HG02870 (cell line): ENCODE results near the gene PRKG1.

Source experiments
- ATAC-seq: cut with Tn5 transposase; IDR thresholded peaks from one replicate; pipeline ENCODE4 v1.9.1; 2021; ENCODE audit warnings: mild to moderate bottlenecking, moderate library complexity; ENCODE audit not compliant: unreplicated experiment

The PRKG1 gene

DNA sequence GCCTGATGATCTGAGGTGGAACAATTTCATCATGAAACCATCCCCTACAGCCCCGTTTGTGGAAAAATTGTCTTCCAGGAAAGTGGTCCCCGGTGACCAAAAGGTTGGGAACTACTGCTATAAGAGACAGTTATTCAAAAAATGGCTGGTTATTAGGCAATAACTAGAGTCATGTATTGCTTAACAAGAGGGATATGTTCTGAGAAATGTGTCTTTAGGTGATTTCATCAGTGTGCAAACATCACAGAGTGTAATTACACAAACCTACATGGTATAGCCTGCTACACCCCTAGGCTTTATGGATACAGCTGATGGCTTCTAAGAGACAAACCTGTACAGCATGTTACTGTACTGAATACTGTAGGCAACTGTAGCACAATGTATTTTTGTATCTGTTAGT, 696.4 kb downstream of the PRKG1 start:
- ATAC-seq: no peak

DNA sequence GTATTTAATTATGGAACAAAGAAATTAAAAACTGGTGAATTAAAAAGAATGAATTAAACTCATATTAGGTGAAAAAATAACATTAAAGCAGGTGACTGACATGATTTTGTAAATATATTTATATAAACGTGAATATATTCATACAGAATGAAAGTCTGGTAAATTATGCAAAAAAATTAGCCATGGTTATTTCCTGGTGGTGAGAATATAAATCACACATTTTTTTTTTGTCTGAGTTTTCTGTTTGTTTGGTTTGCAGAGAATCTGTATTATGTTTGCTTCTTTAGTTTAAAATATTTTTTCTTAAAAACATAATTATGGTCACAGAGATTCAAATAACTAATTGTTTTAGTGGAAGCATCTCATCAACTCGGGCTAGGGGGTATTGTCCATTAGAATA, 698.1 kb downstream of the PRKG1 start:
- ATAC-seq: no peak

DNA sequence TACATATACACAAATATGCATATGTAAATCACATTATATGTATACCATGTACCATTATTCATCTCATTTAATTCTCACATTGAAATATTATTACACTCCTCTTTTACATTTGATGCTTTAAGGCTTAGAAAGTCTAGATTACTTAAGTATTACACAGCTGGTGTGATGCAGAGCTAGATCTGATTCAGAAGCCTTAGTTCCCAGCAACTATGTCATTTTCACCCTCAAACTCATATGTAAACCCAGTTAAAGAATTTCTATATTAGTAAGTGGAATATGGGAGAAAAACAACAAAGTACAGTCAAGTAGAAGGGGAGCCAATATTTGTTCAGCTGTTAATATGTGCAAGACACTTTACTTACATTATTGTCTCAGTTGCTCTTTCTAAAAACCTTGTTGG, 699.4 kb downstream of the PRKG1 start:
- no peak for ATAC-seq

DNA sequence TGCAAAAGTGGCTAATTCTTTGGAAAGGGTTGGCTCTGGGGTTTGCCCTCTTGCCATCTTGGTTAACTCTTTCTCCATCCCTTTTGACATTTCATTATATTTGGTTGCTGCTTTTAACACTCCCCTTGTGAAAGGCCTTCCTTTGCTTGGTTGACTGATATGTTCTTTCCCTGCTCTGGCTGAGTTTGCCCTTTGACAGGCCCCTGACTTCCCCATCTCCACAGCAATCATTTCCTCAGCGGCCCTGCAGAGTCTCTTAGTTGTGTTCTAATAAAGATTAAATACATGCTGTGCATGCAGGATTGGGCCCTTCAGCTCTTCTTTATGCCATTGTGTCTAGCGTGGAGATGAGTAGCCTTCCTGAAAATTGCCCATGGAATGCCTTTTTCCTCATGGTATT, 709.7 kb downstream of the PRKG1 start:
- no peak for ATAC-seq

DNA sequence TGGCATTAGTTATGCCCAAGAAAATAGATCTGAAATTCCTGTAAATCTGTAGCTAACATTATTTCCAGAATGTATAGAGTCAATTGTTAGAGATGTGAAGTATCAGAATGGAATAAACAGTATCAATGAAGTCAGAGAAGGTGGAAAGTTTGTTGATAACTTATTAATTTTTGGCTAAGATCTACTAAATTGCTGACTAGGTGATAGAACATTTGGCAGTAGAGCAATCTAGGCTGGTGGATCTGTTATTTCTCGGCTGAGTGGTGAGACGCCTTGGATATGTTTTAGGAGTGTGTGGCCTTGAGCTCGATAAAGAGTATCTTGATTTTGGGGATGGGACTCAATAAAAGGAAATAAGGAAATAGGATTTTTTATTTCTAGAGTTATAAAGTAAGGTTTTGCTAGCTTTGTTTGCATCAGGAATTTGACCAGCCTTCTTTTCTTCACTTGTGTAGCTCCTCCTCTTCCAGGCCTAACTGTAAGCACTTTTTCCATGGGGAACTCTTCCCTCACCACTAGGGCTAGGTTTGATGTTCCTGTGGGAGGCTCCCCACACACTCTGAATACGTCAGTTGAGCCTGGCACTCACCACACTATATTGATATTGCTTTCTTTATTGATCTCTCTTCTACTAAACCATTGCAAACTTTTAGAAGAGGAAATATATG, 711.9 kb downstream of the PRKG1 start:
- ATAC-seq: no peak

DNA sequence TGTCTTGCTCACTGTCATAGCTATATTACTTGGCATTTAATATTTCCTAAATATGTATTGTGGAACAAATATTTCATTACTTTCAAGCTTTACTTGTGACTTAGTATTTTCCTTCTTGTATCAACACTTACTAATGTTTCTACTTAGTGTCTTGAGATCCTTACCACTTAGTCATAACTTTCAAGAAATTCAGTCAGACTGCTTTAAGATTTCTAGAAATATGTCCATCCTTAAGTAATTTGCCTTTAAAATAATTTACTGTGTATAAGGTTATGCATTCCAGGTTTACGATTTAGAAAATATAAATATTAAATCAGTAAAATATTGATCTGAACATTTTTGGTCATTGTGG, 712.4 kb downstream of the PRKG1 start:
- no peak for ATAC-seq

DNA sequence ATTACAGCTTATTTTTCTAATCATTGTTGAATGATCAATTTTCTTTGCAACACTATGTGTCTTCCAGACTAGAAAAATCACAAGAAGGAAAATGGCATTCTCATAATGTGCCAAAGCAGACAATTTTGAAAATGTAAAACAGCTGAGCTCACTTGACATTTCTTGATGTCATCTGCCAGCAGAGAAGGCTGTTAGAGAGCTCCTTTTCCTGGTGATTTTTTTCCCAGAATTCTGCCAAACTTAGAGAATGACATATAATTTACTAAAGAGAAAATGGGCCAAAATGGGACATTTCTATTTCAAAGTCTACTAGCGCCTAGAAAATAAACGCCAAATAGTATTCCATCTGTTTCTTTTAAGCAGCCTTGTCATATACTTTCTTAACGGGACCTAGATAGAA, 714.0 kb downstream of the PRKG1 start:
- ATAC-seq: no peak

DNA sequence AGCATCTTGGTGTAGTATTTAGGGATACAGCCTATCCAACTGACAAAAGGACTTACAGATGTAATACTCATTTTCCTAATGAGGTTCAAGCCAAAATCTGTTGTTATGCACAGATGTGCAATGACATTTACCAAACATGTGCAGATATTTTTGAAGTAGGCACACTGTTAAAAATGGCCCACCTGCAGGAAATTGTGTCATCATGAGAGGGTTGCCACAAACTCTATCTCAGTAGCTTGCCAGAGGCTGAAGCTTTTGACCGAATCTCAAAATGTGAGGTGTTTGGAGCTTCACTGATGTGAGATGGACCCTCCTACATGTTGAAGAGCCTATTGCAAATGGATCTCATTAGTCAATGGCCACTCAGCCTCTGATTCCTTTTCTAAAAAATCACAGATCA, 714.8 kb downstream of the PRKG1 start:
- ATAC-seq: no peak

DNA sequence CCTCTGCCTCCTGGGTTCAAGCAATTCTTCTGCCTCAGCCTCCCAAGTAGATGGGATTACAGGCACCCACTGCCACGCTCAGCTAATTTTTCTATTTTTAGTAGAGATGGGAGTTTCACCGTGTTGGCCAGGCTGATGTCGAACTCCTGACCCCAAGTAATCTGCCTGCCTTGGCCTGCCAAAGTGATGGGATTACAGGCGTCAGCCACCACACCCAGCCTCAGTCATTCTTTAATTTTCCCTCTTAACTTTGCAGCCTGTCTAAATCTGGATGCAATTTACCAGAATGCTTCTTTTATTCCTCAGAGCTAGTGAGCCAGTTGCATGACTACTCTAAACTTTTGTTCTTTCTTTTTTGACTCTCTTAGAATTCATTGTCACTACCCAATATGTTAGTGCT, 715.6 kb downstream of the PRKG1 start:
- no peak for ATAC-seq

DNA sequence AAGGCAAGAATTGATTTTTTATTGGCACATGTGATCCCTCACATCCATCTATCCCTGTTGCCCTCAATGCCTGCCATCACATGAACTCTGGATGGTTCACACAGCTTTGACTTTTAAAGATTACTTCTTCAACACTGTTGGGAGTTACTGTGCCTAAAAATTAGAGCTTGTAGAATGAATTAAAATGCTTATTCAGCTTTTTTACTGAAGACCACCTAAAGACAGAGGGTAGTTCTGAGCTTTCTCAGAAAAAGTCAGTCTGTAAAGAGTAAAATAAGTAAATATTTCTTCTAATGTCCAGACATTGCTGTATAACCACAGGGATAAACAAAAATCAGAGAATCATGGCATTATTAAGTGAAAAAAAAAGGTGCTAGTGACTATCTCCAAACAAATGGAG, 718.4 kb downstream of the PRKG1 start:
- no peak for ATAC-seq

DNA sequence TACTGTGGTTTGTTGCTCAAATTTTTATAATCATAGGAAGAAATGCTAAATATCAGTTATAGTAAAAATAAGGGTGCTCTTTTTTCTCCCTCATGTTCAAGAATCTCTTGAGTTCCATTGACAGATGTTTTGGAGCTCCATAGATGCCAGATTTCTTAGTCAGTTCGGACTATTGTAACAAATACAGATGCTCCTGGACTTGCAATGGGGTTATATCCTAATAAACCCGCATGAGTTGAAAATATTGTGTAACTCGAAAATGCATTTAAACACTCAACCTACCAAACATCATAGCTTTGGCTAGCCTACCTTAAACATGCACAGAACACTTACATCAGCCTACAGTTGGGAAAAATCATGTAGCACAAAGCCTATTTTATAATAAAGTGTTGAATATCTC, 725.8 kb downstream of the PRKG1 start:
- no peak for ATAC-seq

DNA sequence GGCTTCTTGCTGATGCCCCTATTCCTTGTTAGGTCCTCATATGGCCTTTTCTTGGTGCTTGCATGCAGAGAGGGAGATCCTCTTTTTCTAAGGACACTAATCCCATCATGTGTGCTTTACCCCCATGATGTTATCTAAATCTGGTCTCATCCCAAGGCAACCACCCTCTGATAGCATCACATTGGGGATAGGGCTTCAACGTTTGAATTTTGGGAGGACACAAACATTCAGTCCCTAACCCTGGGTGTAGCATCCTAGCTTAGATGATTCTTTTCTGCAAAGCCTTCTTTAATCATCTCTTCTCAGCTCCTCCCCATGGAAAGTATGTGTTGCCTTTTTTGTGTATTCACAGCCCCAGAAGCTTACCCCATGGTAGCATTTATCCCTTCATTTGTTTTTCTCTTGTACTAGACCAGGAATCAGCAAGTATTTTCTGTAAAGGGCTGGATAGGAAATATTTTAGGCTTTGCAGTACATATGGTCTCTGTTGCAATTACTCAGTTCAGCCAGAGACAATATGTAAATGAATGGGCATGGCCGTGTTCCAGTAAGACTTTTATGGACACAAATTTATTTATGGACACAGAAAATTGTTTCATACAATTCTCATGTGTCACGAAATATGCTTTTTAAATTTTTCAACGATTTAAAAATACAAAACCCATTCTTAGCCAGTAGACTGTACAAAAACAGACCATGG, 726.6 kb downstream of the PRKG1 start:
- ATAC-seq: no peak

DNA sequence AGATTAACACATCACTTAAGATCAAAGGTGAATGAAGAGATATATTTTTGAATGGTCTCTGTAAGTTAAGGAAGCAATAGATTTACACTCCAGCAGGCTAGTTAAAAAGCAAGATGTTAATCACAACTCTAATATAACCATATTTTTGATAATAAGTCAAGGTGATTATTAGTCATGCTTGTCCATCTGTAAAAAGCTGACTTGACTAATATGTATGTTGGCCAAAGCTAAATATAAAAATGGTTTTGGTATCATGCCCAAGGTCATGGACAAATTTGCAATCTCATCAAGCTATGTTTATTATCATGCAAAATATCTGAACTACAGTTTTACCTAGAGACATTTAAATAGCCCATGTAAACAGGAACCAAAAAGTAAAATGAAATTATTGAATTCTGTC, 727.7 kb downstream of the PRKG1 start:
- ATAC-seq: no peak

DNA sequence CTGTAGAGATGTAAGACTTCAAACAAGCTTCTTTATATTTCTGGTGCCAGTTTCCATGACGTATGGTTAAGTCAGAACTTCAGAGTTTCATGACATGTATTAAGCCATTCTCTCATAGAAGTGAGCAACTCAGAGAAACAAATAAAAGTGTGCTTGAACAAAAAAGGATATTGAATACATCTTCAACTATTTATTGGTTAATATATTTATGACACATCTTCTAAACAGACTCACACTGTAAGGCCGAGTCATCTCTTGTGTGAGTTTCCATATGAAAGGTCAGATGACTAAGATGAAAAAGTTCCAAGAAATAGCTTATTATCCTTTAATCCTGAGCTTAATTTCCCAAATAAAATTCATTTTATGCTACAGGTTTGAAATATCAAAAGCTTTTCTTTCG, 730.6 kb downstream of the PRKG1 start:
- no peak for ATAC-seq

DNA sequence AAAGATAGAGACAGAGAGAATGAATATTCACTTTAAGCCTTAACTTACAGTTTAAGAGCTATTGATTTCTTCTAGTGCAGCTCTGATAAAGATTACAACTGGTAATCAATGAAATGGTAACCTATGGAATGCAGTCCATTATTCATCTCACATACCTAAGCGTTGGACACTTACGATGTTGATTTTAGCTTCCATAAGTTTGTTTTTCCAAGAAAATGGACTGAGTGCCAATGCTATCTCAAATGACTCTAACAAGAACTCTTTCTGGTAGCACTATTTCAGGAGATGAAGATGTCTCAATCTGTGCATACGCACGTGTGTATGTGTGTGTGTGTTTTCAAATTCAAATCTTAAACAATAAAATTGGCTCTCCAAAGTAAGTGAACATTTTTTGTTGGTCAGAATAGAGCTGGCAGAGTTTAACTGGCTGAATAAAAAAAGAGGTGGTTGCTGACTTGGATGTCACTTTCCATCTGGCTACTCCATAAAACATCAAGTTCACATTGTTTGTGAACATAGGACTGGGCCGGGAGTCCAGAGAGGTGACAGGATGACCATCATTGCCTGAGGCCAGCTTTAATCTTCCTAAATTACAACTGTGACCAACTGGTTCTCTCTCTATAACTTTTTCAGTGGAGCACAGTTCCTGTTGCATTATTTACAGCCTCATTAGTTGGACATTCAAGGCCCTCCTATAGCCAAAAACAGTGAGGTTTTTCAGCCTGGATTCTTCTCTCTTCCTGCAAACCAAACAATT, 732.0 kb downstream of the PRKG1 start:
- no peak for ATAC-seq

DNA sequence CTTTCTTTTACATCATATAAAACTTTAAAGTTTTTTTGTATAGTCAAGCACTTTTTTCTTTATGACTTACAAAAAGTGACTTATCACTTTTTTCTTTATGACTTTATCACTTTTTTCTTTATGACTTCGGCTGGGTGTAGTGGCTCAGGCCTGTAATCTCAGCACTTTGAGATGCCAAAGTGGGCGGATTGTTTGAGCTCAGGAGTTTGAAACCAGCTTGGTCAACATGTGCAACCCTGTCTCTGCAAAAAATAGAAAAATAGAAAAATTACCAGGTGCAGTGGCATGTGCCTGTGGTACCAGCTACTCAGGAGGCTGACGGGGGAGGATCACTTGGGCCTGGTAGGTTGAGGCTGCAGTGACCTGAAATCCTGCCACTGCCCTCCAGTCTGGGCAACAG, 733.9 kb downstream of the PRKG1 start:
- no peak for ATAC-seq

DNA sequence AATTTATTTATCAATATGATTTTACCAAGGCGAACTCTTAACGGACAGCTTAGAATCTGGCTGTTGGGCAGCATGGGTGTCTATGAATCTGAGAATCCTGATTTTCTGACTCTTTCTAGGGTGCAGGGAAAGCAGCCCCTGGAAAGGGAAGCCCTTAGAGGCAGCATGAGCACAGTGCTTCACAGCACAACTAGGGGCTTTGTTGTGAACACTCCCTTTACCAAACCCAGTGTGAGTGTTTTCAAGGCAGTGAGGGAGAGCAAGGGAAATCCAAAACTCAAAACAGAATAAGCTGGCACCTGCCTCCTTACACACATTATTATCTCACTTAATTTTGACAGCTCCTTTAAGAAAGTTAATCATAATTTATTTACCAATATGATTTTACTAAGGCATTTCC, 741.4 kb downstream of the PRKG1 start:
- ATAC-seq: no peak

DNA sequence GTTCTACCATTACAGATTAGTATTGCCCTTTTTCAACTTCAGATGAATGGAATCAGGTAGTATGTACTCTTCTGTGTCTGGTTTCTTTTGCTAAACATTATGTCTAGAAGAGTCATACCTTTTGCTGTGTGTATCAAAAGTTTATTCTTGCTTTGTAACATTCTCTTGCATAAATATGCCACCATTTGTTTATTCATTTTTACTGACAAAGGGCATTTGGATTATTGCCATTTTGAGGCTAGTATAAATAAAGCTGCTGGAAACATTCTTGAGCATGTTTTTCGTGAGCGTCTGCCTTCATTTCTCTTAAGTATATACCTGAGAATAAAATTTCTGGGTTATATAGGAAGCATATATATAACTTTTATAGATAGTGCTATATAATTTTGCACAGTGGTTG, 746.8 kb downstream of the PRKG1 start:
- ATAC-seq: no peak

DNA sequence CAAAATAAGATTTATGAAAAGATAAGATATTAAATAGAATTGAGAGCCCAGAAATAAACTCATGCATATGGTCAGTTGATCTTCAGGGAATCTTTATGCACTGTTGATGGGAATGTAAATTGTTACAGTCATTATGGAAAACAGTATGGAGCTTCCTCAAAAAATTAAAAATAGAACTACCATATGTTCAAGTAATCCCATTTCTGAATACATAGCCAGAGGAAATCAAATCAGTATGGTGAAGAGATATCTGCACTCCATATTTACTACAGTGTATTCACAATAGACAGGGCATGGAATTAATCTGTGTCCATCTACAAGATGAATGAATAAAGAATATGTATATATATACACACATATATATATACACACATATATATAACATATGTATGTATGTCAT, 747.5 kb downstream of the PRKG1 start:
- ATAC-seq: no peak

DNA sequence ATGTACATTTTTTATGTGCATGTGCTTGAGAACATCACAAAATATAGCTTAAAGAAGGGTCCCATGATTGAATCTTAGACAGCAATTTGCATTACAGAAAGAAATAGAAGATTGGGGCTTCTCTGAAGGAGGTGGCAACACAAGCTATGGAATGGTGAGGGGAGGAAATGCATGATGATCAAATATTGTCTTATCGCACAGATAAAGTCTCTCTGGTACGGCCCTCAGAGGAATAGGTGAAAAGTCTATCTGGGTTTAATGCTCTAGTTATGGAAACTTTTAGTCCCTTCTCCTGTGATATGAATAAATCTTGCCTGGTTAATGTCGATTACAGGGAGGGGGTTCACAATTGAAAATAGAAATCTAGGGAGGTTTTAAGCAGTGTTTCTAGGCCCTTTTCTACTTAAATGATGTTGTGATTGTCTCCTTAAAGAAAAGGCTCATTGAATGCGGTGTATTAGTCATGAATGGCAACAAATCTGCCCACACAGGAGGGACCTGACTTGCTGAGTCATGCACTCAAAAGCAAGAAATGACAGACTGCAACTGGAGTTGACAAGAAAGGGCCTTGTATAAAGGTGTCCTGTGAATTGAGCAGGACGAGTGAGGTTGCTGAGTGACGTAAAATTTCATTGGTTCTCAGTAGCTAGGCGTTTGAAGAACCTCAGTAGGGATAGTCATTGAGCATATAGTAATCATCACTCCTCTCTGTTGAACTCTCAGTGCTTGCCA, 758.5 kb downstream of the PRKG1 start:
- peak; percentile 86 for ATAC-seq

DNA sequence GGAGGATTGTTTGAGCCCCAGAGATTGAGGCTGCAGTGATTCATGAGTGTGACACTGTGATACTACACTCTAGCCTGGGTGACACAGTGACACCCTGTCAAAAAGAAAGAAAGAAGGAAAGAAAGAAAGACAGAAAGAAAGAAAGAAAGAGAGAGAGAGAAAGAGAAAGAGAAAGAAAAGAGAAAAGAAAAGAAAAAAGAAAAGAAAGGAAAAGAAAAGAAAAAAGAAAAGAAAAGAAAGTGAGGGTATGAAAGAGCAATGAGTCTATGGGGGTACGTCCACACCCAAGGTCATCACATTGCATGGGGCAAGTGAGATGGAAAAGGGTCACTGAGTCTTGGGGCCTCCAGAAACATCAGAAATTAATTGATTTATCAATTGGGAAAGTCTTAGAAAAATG, 760.3 kb downstream of the PRKG1 start:
- no peak for ATAC-seq

DNA sequence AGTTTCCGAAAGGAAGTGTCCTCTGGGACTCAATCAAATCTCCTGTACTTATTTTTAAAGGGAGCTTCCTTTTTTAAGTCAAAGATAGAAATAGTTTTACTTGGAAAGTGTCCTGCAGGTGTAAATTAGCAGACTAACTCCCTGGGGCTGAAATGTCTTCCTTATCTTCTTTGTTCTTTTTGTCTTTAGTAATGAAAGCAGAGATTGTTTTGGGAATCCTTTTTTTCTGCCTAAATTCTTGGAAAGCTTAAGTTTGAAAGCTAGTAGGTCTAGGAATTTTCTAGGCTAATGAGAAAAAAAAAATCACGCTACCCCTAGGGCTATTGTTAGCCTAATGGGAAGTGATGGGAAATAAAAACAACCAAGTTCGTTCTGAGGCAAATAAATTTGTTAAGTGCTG, 764.2 kb downstream of the PRKG1 start:
- ATAC-seq: no peak
